ENCODE data around the gene INPP5F.
"Not testable (repeated sequence)": the region's sequence is repeated elsewhere in the genome, so short reads cannot be mapped to it uniquely, and the experiment has no call there.

The INPP5F gene

GRCh38 chr10:119748871-119749270 is 23.0 kb downstream of the INPP5F start:
- no peak for DNase-seq

GRCh38 chr10:119749455-119749854 is 23.6 kb downstream of the INPP5F start:
- no peak for DNase-seq

- DNase-seq: peak; percentile 35
Observed at GRCh38 chr10:119750391-119751230, 24.8 kb downstream of the INPP5F start.

- DNase-seq: no peak
Observed at GRCh38 chr10:119753309-119753708, 27.5 kb downstream of the INPP5F start.

- DNase-seq: no peak
Observed at GRCh38 chr10:119754085-119754484, 28.2 kb downstream of the INPP5F start.

GRCh38 chr10:119754936-119755335 is 29.1 kb downstream of the INPP5F start:
- no peak for DNase-seq

- no peak for DNase-seq
Observed at GRCh38 chr10:119755446-119755845, 29.6 kb downstream of the INPP5F start.

GRCh38 chr10:119758448-119759195 is 32.8 kb downstream of the INPP5F start:
- DNase-seq: no peak

- DNase-seq: no peak
Observed at GRCh38 chr10:119759832-119760231, 34.0 kb downstream of the INPP5F start.

- DNase-seq: no peak
Observed at GRCh38 chr10:119761106-119761505, 35.3 kb downstream of the INPP5F start.

GRCh38 chr10:119762035-119762434 is 36.2 kb downstream of the INPP5F start:
- no peak for DNase-seq

- DNase-seq: no peak
Observed at GRCh38 chr10:119762805-119763798, 37.3 kb downstream of the INPP5F start.

- no peak for DNase-seq
Observed at GRCh38 chr10:119768455-119769094, 42.7 kb downstream of the INPP5F start.

GRCh38 chr10:119769886-119770285 is 44.0 kb downstream of the INPP5F start:
- no peak for DNase-seq

- DNase-seq: no peak
Observed at GRCh38 chr10:119770928-119771327, 45.1 kb downstream of the INPP5F start.

GRCh38 chr10:119772334-119772733 is 46.5 kb downstream of the INPP5F start:
- no peak for DNase-seq

- DNase-seq: not testable (repeated sequence)
Observed at GRCh38 chr10:119773041-119773440, 47.2 kb downstream of the INPP5F start.

GRCh38 chr10:119775529-119775928 is 49.7 kb downstream of the INPP5F start:
- DNase-seq: no peak

GRCh38 chr10:119776536-119776935 is 50.7 kb downstream of the INPP5F start:
- no peak for DNase-seq

GRCh38 chr10:119777686-119778085 is 51.8 kb downstream of the INPP5F start:
- DNase-seq: no peak

GRCh38 chr10:119778776-119779445 is 53.1 kb downstream of the INPP5F start:
- no peak for DNase-seq
